ENCODE results near the gene IQGAP1. TPM values are rescaled to one million over a fixed set of nuclear protein-coding genes. Genes with fewer than 3 reads are reported as not detected.

The IQGAP1 gene
- total and polyA plus RNA-seq, 2 of the 4 experiments (the other 2 are of a cell fraction), result 87.5 to 207 TPM

DNA sequence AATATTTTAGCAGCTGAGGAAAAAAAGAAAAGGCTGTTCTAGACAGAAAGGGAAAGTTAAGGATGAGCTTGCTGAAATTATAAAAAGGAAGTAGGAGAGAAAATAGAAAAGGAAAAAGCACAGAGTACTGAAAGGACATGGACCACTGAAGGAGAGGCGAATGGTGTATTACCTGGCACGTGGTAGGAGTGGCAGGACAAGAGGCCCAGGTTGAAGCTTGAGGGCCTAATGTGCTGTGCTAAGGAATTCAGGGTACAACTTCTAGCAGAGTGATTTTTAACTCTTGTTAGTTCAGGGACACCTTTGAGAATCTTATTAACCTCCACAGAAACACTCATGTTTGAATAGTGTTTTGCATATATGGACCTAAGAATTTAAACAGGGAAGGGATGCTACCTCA, 81.7 kb downstream of the IQGAP1 start:
- no peak overlapping the region for H3K9ac ChIP-seq (ENCODE audit: low read depth, low read length)
- DNase-seq (no peak), ATAC-seq (ENCODE audit: low read depth) (no peak)
- H3K14ac ChIP-seq (replicated peaks; ENCODE audit: low read depth, low read length), result no peak overlapping the region
- H4K20me1 ChIP-seq (ENCODE audit: insufficient read depth, low read length), result peaks cover 11% of the 10 kb centered on the region; the same call in 1 of the 2 replicates
- H3K23ac ChIP-seq (ENCODE audit: low read depth, low read length), result no peak overlapping the region
- H4K91ac ChIP-seq (ENCODE audit: insufficient read depth, low read depth, low read length), result no peak overlapping the region
- dilution Hi-C loops (cut with HindIII; ENCODE audit: low sequenced_read_pairs, unreplicated experiment) (no loop called here), intact Hi-C loops (cut with micrococcal nuclease) (no loop called here), in situ Hi-C loops (cut with MboI; ENCODE audit: low sequenced_read_pairs) (loop anchor here (5.0 kb wide), 1 partner anchor 147 kb away; no protein-coding TSS in a partner anchor)
- no peak overlapping the region for H2BK5ac ChIP-seq (ENCODE audit: low read depth, low read length, poor library complexity, severe bottlenecking)
- H3K79me1 ChIP-seq (ENCODE audit: low read depth in 1 of 2, low read length in 2 of 2), result peaks cover 23 to 45% of the 10 kb centered on the region in 2 experiments
- no peak overlapping the region for H2BK120ac ChIP-seq (ENCODE audit: low read depth, low read length)
- peaks cover 45% of the 10 kb centered on the region for H3K36me3 ChIP-seq (ENCODE audit: control insufficient read depth, insufficient read depth, low read length)
- WGBS, 2 experiments (ENCODE audit: extremely low coverage in 2 of 2, insufficient read length in 1 of 2), result no CpG with 5 or more reads among the region's 2 CpGs
- peaks cover 13% of the 10 kb centered on the region for H3K9me1 ChIP-seq (ENCODE audit: insufficient read depth, low read length)
- no peaks in the 10 kb centered on the region for H3K9me3 ChIP-seq (ENCODE audit: control insufficient read depth, insufficient read depth, low read length)
- H3K18ac ChIP-seq (ENCODE audit: low read depth, low read length), result no peak overlapping the region
- H4K5ac ChIP-seq (ENCODE audit: low read depth, low read length), result no peak overlapping the region
- no peak overlapping the region for H3K4ac ChIP-seq (ENCODE audit: low read depth, low read length)
- no peak for TF ChIP-seq CEBPB (IDR thresholded peaks at IDR 0.05; ENCODE audit: low read depth, low read length)
- no peak for TF ChIP-seq MAFK (IDR thresholded peaks at IDR 0.05; ENCODE audit: low read depth, low read length)
- TF ChIP-seq MXI1 (IDR thresholded peaks at IDR 0.05; ENCODE audit: borderline replicate concordance, low read depth, low read length), result no peak
- no peak for TF ChIP-seq NFE2L2 (IDR thresholded peaks at IDR 0.05; ENCODE audit: low read depth, low read length)
- TF ChIP-seq RCOR1 (IDR thresholded peaks at IDR 0.05; ENCODE audit: insufficient replicate concordance, low read length), result no peak
- TF ChIP-seq, protein P1, sequence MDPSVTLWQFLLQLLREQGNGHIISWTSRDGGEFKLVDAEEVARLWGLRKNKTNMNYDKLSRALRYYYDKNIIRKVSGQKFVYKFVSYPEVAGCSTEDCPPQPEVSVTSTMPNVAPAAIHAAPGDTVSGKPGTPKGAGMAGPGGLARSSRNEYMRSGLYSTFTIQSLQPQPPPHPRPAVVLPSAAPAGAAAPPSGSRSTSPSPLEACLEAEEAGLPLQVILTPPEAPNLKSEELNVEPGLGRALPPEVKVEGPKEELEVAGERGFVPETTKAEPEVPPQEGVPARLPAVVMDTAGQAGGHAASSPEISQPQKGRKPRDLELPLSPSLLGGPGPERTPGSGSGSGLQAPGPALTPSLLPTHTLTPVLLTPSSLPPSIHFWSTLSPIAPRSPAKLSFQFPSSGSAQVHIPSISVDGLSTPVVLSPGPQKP (IDR thresholded peaks at IDR 0.05; ENCODE audit: borderline replicate concordance, low read depth, low read length), result no peak
- no peak for TF ChIP-seq FOS (IDR thresholded peaks at IDR 0.05; ENCODE audit: low read depth, low read length)
- no peak for TF ChIP-seq RAD21 (IDR thresholded peaks at IDR 0.05; ENCODE audit: low read length)
- TF ChIP-seq CHD1 (IDR thresholded peaks at IDR 0.05; ENCODE audit: low read depth, low read length), result no peak
- TF ChIP-seq, protein P2, sequence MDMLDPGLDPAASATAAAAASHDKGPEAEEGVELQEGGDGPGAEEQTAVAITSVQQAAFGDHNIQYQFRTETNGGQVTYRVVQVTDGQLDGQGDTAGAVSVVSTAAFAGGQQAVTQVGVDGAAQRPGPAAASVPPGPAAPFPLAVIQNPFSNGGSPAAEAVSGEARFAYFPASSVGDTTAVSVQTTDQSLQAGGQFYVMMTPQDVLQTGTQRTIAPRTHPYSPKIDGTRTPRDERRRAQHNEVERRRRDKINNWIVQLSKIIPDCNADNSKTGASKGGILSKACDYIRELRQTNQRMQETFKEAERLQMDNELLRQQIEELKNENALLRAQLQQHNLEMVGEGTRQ (IDR thresholded peaks at IDR 0.05; ENCODE audit: low read depth, low read length), result no peak
- TF ChIP-seq MAZ (IDR thresholded peaks at IDR 0.05; ENCODE audit: borderline replicate concordance, low read depth, low read length), result no peak
- TF ChIP-seq BHLHE40 (IDR thresholded peaks at IDR 0.05; ENCODE audit: low read depth, low read length), result no peak
- no peak for TF ChIP-seq SMC3 (IDR thresholded peaks at IDR 0.05; ENCODE audit: low read depth, low read length)
- TF ChIP-seq, protein P3, sequence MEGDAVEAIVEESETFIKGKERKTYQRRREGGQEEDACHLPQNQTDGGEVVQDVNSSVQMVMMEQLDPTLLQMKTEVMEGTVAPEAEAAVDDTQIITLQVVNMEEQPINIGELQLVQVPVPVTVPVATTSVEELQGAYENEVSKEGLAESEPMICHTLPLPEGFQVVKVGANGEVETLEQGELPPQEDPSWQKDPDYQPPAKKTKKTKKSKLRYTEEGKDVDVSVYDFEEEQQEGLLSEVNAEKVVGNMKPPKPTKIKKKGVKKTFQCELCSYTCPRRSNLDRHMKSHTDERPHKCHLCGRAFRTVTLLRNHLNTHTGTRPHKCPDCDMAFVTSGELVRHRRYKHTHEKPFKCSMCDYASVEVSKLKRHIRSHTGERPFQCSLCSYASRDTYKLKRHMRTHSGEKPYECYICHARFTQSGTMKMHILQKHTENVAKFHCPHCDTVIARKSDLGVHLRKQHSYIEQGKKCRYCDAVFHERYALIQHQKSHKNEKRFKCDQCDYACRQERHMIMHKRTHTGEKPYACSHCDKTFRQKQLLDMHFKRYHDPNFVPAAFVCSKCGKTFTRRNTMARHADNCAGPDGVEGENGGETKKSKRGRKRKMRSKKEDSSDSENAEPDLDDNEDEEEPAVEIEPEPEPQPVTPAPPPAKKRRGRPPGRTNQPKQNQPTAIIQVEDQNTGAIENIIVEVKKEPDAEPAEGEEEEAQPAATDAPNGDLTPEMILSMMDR (conservative IDR thresholded peaks at IDR 0.05; ENCODE audit: low read depth, low read length), result no peak
- TF ChIP-seq RFX5 (IDR thresholded peaks at IDR 0.05; ENCODE audit: low read depth, low read length), result no peak
- TF ChIP-seq POLR2A (IDR thresholded peaks at IDR 0.05; ENCODE audit: low read depth, low read length), result no peak
- no peak overlapping the region for H2BK20ac ChIP-seq (ENCODE audit: low read depth, low read length)
- no peak overlapping the region for H2AK9ac ChIP-seq (replicated peaks; ENCODE audit: low read depth, low read length, poor library complexity)
- ChIA-PET CTCF (no interaction called here), POLR2A (ENCODE audit: unreplicated experiment) (interaction anchor here (0.6 kb wide), 1 partner anchor 46 kb away, joined by 3 read pairs; no protein-coding TSS in a partner anchor)
- no peaks in the 10 kb centered on the region for H3K27me3 ChIP-seq (ENCODE audit: control insufficient read depth, insufficient read depth, low read length)
- no peak overlapping the region for H2AFZ ChIP-seq (replicated peaks; ENCODE audit: low read length, poor library complexity)
- H3K4me3 ChIP-seq (ENCODE audit: insufficient read depth, low read depth, low read length), result no peak overlapping the region
- H4K8ac ChIP-seq (ENCODE audit: low read depth in 2 of 2, low read length in 2 of 2), result no peak overlapping the region
- BruUV-seq (replicated peaks), result no TSS peak
- no peak overlapping the region for H2AK5ac ChIP-seq (ENCODE audit: low read depth, low read length)
- no peak overlapping the region for H3K27ac ChIP-seq (ENCODE audit: insufficient read depth, low read length)
- no peak overlapping the region for H3K56ac ChIP-seq (ENCODE audit: extremely low read depth, insufficient read depth, low read length)
- no peak overlapping the region for H2BK15ac ChIP-seq (ENCODE audit: low read depth, low read length)
- H3K4me1 ChIP-seq (ENCODE audit: control insufficient read depth, insufficient read depth, low read length), result peaks cover 4% of the 10 kb centered on the region
- no peak overlapping the region for H3K4me2 ChIP-seq (ENCODE audit: low read depth, low read length)
